ENCODE results near the gene GAL3ST1. TPM values are rescaled to one million over a fixed set of nuclear protein-coding genes. Genes with fewer than 3 reads are reported as not detected.

Gene GAL3ST1
- total and polyA plus RNA-seq, 2 of the 8 experiments (the other 6 are each of a cell fraction or from before 2014, with no cell fraction given) = 11.0 to 32.5 TPM

- no peak overlapping the region for H2BK120ac ChIP-seq (replicated peaks; ENCODE audit: low read depth, low read length)
- no peak overlapping the region for H4K8ac ChIP-seq (ENCODE audit: extremely low read depth, insufficient read depth, low read length)
- no peak overlapping the region for H3K14ac ChIP-seq (ENCODE audit: insufficient read length)
- TF ChIP-seq JUND (IDR thresholded peaks at IDR 0.05; ENCODE audit: low read length) = no peak
- TF ChIP-seq SUZ12 (IDR thresholded peaks at IDR 0.05; ENCODE audit: low read length) = no peak
- TF ChIP-seq CTBP2 (IDR thresholded peaks at IDR 0.05; ENCODE audit: borderline replicate concordance, insufficient read depth, insufficient read length, low read length) = no peak
- TF ChIP-seq GABPA (IDR thresholded peaks at IDR 0.05; ENCODE audit: borderline replicate concordance, insufficient read depth, low read length) = no peak
- no peak for TF ChIP-seq SP1 (IDR thresholded peaks at IDR 0.05; ENCODE audit: low read depth, low read length)
- TF ChIP-seq TAF7 (optimal IDR thresholded peaks at IDR 0.05; ENCODE audit: borderline replicate concordance, low read depth, low read length) = no peak
- TF ChIP-seq JUN (IDR thresholded peaks at IDR 0.05; ENCODE audit: low read depth, low read length) = no peak
- H2AK5ac ChIP-seq (ENCODE audit: low read depth, low read length) = no peak overlapping the region
- H3K4me3 ChIP-seq (ENCODE audit: extremely low read depth in 1 of 4, insufficient read depth in 2 of 4, low read depth in 3 of 4, low read length in 4 of 4) = no peak overlapping the region
- no peak overlapping the region for H2BK5ac ChIP-seq (ENCODE audit: low read depth, low read length)
- FAIRE-seq (no peak), DNase-seq (ENCODE audit: low read depth in 1 of 2, low spot score in 2 of 2) (no peak)
- no peaks in the 10 kb centered on the region; a peak in 1 of 4 replicates for H3K79me2 ChIP-seq (ENCODE audit: control insufficient read depth in 1 of 2, insufficient read depth in 2 of 2, low read length in 2 of 2)
- WGBS, 2 experiments (ENCODE audit: extremely low coverage in 1 of 2, insufficient coverage in 1 of 2, insufficient read length in 1 of 2, insufficient replicate concordance in 2 of 2, low coverage in 1 of 2, low lambda C conversion rate in 2 of 2, missing lambda C conversion rate in 1 of 2) = 92% methylated on average over 6 of the region's 6 CpGs; no CpG with 5 or more reads in 1 of the 2 experiments
- no peak overlapping the region for H2BK12ac ChIP-seq (ENCODE audit: low read depth, low read length)
- H3K18ac ChIP-seq (ENCODE audit: extremely low read depth, low read length) = no peak overlapping the region
- no peaks in the 10 kb centered on the region for H3K9me3 ChIP-seq (ENCODE audit: insufficient read depth in 2 of 2, low read depth in 1 of 2, low read length in 1 of 2)
- H3K4ac ChIP-seq (replicated peaks; ENCODE audit: insufficient read length, low read depth, low read length) = no peak overlapping the region
- POLR2A ChIA-PET (ENCODE audit: partially characterized antibody) = interaction anchor here (1.7 kb wide), 1 partner anchor 10 kb away, joined by 7 read pairs; no protein-coding TSS in a partner anchor
- H3K79me1 ChIP-seq (ENCODE audit: low read depth, low read length) = peaks cover 3% of the 10 kb centered on the region
- H3K4me2 ChIP-seq (ENCODE audit: insufficient read depth in 1 of 2, low read depth in 2 of 2, low read length in 2 of 2) = no peak overlapping the region
- peaks cover 0 to 15% (median 6%) of the 10 kb centered on the region in 4 experiments; a peak in 6 of 7 replicates for H3K4me1 ChIP-seq (replicated peaks in 1 of 4; ENCODE audit: control insufficient read depth in 3 of 4, insufficient read depth in 4 of 4, low read length in 3 of 4)
- peaks cover 10% of the 10 kb centered on the region; the same call in 1 of the 2 replicates for H3K23me2 ChIP-seq (ENCODE audit: low read depth, low read length)
- no peak overlapping the region for H3K23ac ChIP-seq (ENCODE audit: insufficient read length)
- H3K27me3 ChIP-seq (replicated peaks in 1 of 4; ENCODE audit: control insufficient read depth in 3 of 4, extremely low read depth in 1 of 4, insufficient read depth in 3 of 4, low read length in 3 of 4) = no peaks in the 10 kb centered on the region
- H3K27ac ChIP-seq (ENCODE audit: low read depth, low read length) = no peak overlapping the region
- peaks cover 0 to 8% of the 10 kb centered on the region in 2 experiments for H4K20me1 ChIP-seq (replicated peaks in 1 of 2; ENCODE audit: control insufficient read depth in 1 of 2, insufficient read depth in 2 of 2, low read length in 2 of 2)
- H3K9ac ChIP-seq (replicated peaks in 1 of 4; ENCODE audit: extremely low read depth in 1 of 4, low read depth in 3 of 4, low read length in 3 of 4) = no peak overlapping the region
- peaks cover 7 to 16% (median 12%) of the 10 kb centered on the region in 4 experiments; a peak in 6 of 8 replicates for H3K36me3 ChIP-seq (ENCODE audit: control insufficient read depth in 2 of 4, insufficient read depth in 4 of 4, low read length in 3 of 4)
- no peak overlapping the region for H2AFZ ChIP-seq (ENCODE audit: low read length)
- H2BK15ac ChIP-seq (ENCODE audit: low read length) = 0 out of 2 replicates have a peak overlapping the region, but pooled peaks have one; percentile 31
- no peak overlapping the region for H4K5ac ChIP-seq (ENCODE audit: insufficient read length, low read depth, low read length)
- no peak overlapping the region for H2BK20ac ChIP-seq (ENCODE audit: low read length)
- no peak overlapping the region for H4K91ac ChIP-seq (replicated peaks; ENCODE audit: insufficient read length, low read length)
- no peak overlapping the region for H3K56ac ChIP-seq (replicated peaks; ENCODE audit: insufficient read length, low read depth, low read length)
- CTCF ChIA-PET (ENCODE audit: partially characterized antibody) = interaction anchor here (1.0 to 3.4 kb wide), 8 partner anchors 9 to 163 kb away, joined by 3 to 12 read pairs (median 6); no protein-coding TSS in a partner anchor
These were observed 2.3 kb downstream of the GAL3ST1 start for GRCh38 chr22:30572210-30572609.

Measured in H1 (cell line).